ENCODE measurements around the gene NECAB3. TPM values are rescaled to one million over a fixed set of nuclear protein-coding genes. Genes with fewer than 3 reads are reported as not detected.

NECAB3 gene
- total and polyA plus RNA-seq, 4 donors = 10.5 to 14.8 (median 11.1) TPM

- Histone ChIP-seq H3K4me1 (ENCODE audit: control insufficient read depth in 4 of 4, insufficient read depth in 4 of 4, low read length in 3 of 4) (peaks cover 0 to 3% (median 0%) of the 10 kb centered on the region in 4 donors), H3K4me3 (ENCODE audit: low read depth in 1 of 3, low read length in 3 of 3) (no peak overlapping the region), H3K9me3 (ENCODE audit: control insufficient read depth in 4 of 4, low read length in 3 of 4) (no peaks in the 10 kb centered on the region), H3K27ac (ENCODE audit: low read depth in 1 of 2, low read length in 2 of 2) (no peak overlapping the region), H3K27me3 (ENCODE audit: control insufficient read depth in 4 of 4, insufficient read depth in 4 of 4, low read length in 3 of 4) (no peaks in the 10 kb centered on the region), H3K36me3 (ENCODE audit: control insufficient read depth in 4 of 4, insufficient read depth in 3 of 4, low read depth in 1 of 4, low read length in 3 of 4) (peaks cover 2 to 37% (median 21%) of the 10 kb centered on the region in 4 donors), H3K9ac (ENCODE audit: low read depth in 1 of 2, low read length in 2 of 2) (no peak overlapping the region)
- 75% methylated on average over 4 of the region's 4 CpGs for WGBS
- TF ChIP-seq FOXA2 (IDR thresholded peaks at IDR 0.05) (no peak), JUND (IDR thresholded peaks at IDR 0.05) (no peak), MAX (IDR thresholded peaks at IDR 0.05) (no peak), HNF4G (IDR thresholded peaks at IDR 0.05) (no peak), GABPA (IDR thresholded peaks at IDR 0.05 in 1 of 2, conservative IDR thresholded peaks at IDR 0.05 in 1 of 2) (no peak), RAD21 (IDR thresholded peaks at IDR 0.05) (no peak), YY1 (IDR thresholded peaks at IDR 0.05) (no peak), NR2F2 (IDR thresholded peaks at IDR 0.05) (no peak), EGR1 (IDR thresholded peaks at IDR 0.05; ENCODE audit: low read depth in 2 of 2) (no peak), RXRA (IDR thresholded peaks at IDR 0.05) (no peak), HNF4A (conservative IDR thresholded peaks at IDR 0.05) (no peak), TAF1 (conservative IDR thresholded peaks at IDR 0.05) (no peak), FOXA1 (IDR thresholded peaks at IDR 0.05) (no peak), SP1 (IDR thresholded peaks at IDR 0.05) (no peak)
- TF ChIP-seq, protein P1, sequence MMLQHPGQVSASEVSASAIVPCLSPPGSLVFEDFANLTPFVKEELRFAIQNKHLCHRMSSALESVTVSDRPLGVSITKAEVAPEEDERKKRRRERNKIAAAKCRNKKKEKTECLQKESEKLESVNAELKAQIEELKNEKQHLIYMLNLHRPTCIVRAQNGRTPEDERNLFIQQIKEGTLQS (IDR thresholded peaks at IDR 0.05) = no peak
- TF ChIP-seq, protein P2, sequence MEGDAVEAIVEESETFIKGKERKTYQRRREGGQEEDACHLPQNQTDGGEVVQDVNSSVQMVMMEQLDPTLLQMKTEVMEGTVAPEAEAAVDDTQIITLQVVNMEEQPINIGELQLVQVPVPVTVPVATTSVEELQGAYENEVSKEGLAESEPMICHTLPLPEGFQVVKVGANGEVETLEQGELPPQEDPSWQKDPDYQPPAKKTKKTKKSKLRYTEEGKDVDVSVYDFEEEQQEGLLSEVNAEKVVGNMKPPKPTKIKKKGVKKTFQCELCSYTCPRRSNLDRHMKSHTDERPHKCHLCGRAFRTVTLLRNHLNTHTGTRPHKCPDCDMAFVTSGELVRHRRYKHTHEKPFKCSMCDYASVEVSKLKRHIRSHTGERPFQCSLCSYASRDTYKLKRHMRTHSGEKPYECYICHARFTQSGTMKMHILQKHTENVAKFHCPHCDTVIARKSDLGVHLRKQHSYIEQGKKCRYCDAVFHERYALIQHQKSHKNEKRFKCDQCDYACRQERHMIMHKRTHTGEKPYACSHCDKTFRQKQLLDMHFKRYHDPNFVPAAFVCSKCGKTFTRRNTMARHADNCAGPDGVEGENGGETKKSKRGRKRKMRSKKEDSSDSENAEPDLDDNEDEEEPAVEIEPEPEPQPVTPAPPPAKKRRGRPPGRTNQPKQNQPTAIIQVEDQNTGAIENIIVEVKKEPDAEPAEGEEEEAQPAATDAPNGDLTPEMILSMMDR (IDR thresholded peaks at IDR 0.05; ENCODE audit: low read depth, low read length, missing input control) = no peak
- TF ChIP-seq, protein P3, sequence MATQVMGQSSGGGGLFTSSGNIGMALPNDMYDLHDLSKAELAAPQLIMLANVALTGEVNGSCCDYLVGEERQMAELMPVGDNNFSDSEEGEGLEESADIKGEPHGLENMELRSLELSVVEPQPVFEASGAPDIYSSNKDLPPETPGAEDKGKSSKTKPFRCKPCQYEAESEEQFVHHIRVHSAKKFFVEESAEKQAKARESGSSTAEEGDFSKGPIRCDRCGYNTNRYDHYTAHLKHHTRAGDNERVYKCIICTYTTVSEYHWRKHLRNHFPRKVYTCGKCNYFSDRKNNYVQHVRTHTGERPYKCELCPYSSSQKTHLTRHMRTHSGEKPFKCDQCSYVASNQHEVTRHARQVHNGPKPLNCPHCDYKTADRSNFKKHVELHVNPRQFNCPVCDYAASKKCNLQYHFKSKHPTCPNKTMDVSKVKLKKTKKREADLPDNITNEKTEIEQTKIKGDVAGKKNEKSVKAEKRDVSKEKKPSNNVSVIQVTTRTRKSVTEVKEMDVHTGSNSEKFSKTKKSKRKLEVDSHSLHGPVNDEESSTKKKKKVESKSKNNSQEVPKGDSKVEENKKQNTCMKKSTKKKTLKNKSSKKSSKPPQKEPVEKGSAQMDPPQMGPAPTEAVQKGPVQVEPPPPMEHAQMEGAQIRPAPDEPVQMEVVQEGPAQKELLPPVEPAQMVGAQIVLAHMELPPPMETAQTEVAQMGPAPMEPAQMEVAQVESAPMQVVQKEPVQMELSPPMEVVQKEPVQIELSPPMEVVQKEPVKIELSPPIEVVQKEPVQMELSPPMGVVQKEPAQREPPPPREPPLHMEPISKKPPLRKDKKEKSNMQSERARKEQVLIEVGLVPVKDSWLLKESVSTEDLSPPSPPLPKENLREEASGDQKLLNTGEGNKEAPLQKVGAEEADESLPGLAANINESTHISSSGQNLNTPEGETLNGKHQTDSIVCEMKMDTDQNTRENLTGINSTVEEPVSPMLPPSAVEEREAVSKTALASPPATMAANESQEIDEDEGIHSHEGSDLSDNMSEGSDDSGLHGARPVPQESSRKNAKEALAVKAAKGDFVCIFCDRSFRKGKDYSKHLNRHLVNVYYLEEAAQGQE (IDR thresholded peaks at IDR 0.05) = no peak
- TF ChIP-seq, protein P4, sequence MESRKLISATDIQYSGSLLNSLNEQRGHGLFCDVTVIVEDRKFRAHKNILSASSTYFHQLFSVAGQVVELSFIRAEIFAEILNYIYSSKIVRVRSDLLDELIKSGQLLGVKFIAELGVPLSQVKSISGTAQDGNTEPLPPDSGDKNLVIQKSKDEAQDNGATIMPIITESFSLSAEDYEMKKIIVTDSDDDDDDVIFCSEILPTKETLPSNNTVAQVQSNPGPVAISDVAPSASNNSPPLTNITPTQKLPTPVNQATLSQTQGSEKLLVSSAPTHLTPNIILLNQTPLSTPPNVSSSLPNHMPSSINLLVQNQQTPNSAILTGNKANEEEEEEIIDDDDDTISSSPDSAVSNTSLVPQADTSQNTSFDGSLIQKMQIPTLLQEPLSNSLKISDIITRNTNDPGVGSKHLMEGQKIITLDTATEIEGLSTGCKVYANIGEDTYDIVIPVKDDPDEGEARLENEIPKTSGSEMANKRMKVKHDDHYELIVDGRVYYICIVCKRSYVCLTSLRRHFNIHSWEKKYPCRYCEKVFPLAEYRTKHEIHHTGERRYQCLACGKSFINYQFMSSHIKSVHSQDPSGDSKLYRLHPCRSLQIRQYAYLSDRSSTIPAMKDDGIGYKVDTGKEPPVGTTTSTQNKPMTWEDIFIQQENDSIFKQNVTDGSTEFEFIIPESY (IDR thresholded peaks at IDR 0.05) = no peak
- no peak for DNase-seq (ENCODE audit: low spot score)
These were observed 62.2 kb downstream of the NECAB3 start for GRCh38 chr20:33612001-33612400.
